ENCODE measurements around the gene POLR1A. TPM values are rescaled to one million over a fixed set of nuclear protein-coding genes. Genes with fewer than 3 reads are reported as not detected.

POLR1A gene
- total and polyA plus RNA-seq, 2 experiments from 2014 or later = 6.3 to 19.0 TPM

- no peaks in the 10 kb centered on the region for H3K79me2 ChIP-seq
- TF ChIP-seq, protein P1, sequence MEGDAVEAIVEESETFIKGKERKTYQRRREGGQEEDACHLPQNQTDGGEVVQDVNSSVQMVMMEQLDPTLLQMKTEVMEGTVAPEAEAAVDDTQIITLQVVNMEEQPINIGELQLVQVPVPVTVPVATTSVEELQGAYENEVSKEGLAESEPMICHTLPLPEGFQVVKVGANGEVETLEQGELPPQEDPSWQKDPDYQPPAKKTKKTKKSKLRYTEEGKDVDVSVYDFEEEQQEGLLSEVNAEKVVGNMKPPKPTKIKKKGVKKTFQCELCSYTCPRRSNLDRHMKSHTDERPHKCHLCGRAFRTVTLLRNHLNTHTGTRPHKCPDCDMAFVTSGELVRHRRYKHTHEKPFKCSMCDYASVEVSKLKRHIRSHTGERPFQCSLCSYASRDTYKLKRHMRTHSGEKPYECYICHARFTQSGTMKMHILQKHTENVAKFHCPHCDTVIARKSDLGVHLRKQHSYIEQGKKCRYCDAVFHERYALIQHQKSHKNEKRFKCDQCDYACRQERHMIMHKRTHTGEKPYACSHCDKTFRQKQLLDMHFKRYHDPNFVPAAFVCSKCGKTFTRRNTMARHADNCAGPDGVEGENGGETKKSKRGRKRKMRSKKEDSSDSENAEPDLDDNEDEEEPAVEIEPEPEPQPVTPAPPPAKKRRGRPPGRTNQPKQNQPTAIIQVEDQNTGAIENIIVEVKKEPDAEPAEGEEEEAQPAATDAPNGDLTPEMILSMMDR (IDR thresholded peaks at IDR 0.05; ENCODE audit: poor library complexity) = no peak
- TF ChIP-seq EZH2 (IDR thresholded peaks at IDR 0.05; ENCODE audit: borderline replicate concordance) (no peak), EZH2phosphoT487 (IDR thresholded peaks at IDR 0.05; ENCODE audit: low read depth, severe bottlenecking, unreplicated experiment) (no peak)
- H3K27me3 ChIP-seq = no peaks in the 10 kb centered on the region
- 64% methylated on average over 8 of the region's 8 CpGs for WGBS (ENCODE audit: low lambda C conversion rate, missing lambda C conversion rate)
- H3K36me3 ChIP-seq (replicated peaks; ENCODE audit: insufficient read depth, low read depth) = no peaks in the 10 kb centered on the region
- no peaks in the 10 kb centered on the region for H4K20me1 ChIP-seq (ENCODE audit: insufficient read depth, poor library complexity, severe bottlenecking)
- H3K9me2 ChIP-seq (replicated peaks; ENCODE audit: insufficient read depth) = no peaks in the 10 kb centered on the region
- peaks cover 14% of the 10 kb centered on the region for H3K4me1 ChIP-seq (ENCODE audit: insufficient read depth)
- no peaks in the 10 kb centered on the region for H3K9me3 ChIP-seq (ENCODE audit: low read depth)
- no peak overlapping the region for H3K4me3 ChIP-seq
- H3K4me2 ChIP-seq = no peak overlapping the region
- H3K27ac ChIP-seq = no peak overlapping the region
- H2AFZ ChIP-seq = no peak overlapping the region
- DNase-seq (ENCODE audit: low spot score) = no peak
These were observed 115.6 kb downstream of the POLR1A start for GRCh38 chr2:85990084-85990483.

- H3K79me2 ChIP-seq = no peaks in the 10 kb centered on the region
- no peaks in the 10 kb centered on the region for H3K9me2 ChIP-seq (replicated peaks; ENCODE audit: insufficient read depth)
- H3K4me2 ChIP-seq = no peak overlapping the region
- no peaks in the 10 kb centered on the region for H3K27me3 ChIP-seq
- no peaks in the 10 kb centered on the region for H3K36me3 ChIP-seq (replicated peaks; ENCODE audit: insufficient read depth, low read depth)
- no peaks in the 10 kb centered on the region for H4K20me1 ChIP-seq (ENCODE audit: insufficient read depth, poor library complexity, severe bottlenecking)
- H3K4me3 ChIP-seq = no peak overlapping the region
- no peaks in the 10 kb centered on the region for H3K9me3 ChIP-seq (ENCODE audit: low read depth)
- WGBS (ENCODE audit: low lambda C conversion rate, missing lambda C conversion rate) = 72% methylated on average over 7 of the region's 7 CpGs
- TF ChIP-seq, protein P1 (IDR thresholded peaks at IDR 0.05; ENCODE audit: poor library complexity) = no peak
- TF ChIP-seq EZH2phosphoT487 (IDR thresholded peaks at IDR 0.05; ENCODE audit: low read depth, severe bottlenecking, unreplicated experiment) (no peak), EZH2 (IDR thresholded peaks at IDR 0.05; ENCODE audit: borderline replicate concordance) (no peak)
- no peak for DNase-seq (ENCODE audit: low spot score)
- H2AFZ ChIP-seq = no peak overlapping the region
- H3K4me1 ChIP-seq (ENCODE audit: insufficient read depth) = peaks cover 13% of the 10 kb centered on the region
- H3K27ac ChIP-seq = no peak overlapping the region
These were observed 116.3 kb downstream of the POLR1A start for GRCh38 chr2:85989288-85989865.

- no peak for DNase-seq (ENCODE audit: low spot score)
- Histone ChIP-seq H4K20me1 (ENCODE audit: insufficient read depth, poor library complexity, severe bottlenecking) (no peaks in the 10 kb centered on the region), H3K9me3 (ENCODE audit: low read depth) (no peaks in the 10 kb centered on the region), H3K27ac (no peak overlapping the region), H3K4me2 (no peak overlapping the region), H2AFZ (no peak overlapping the region), H3K9me2 (replicated peaks; ENCODE audit: insufficient read depth) (no peaks in the 10 kb centered on the region), H3K27me3 (no peaks in the 10 kb centered on the region), H3K79me2 (no peaks in the 10 kb centered on the region), H3K36me3 (replicated peaks; ENCODE audit: insufficient read depth, low read depth) (no peaks in the 10 kb centered on the region), H3K4me3 (no peak overlapping the region), H3K4me1 (ENCODE audit: insufficient read depth) (peaks cover 8% of the 10 kb centered on the region)
- 96% methylated on average over 7 of the region's 7 CpGs for WGBS (ENCODE audit: low lambda C conversion rate, missing lambda C conversion rate)
- no peak for TF ChIP-seq EZH2phosphoT487 (IDR thresholded peaks at IDR 0.05; ENCODE audit: low read depth, severe bottlenecking, unreplicated experiment)
- TF ChIP-seq, protein P1 (IDR thresholded peaks at IDR 0.05; ENCODE audit: poor library complexity) = no peak
- no peak for TF ChIP-seq EZH2 (IDR thresholded peaks at IDR 0.05; ENCODE audit: borderline replicate concordance)
These were observed 116.8 kb downstream of the POLR1A start for GRCh38 chr2:85988914-85989270.
